Heart left ventricle (tissue), 16 donors: ENCODE data around the gene ATXN1. TPM values are rescaled to one million over a fixed set of nuclear protein-coding genes. Genes with fewer than 3 reads are reported as not detected.

ENCODE experiments used
- ATAC-seq, 4 donors: fragments of 200-7000 bp; cut with Tn5 transposase; one replicate each; pipeline ENCODE4 v1.9.1; 2020 to 2022; ENCODE audit warnings: moderate library complexity in 4 of 4, mild to moderate bottlenecking in 3 of 4, moderate number of reproducible peaks in 1 of 4
- DNase-seq, 5 donors: peaks; one replicate each; pipeline ENCODE4 v3.0.0-alpha.2; 2020
- H3K27ac ChIP-seq, 12 donors: fragments of 200-600 bp; sonication (generic) in 4 of 12; one replicate each; pipeline versions ENCODE4 v1.5.0 to v1.8.0; 2016 to 2022; ENCODE audit warnings: mild to moderate bottlenecking in 2 of 12
- H3K27me3 ChIP-seq, 9 donors: fragments of 200-600 bp; sonication (generic) in 2 of 9; one replicate each; pipeline versions ENCODE4 v1.5.1 to v1.8.0; 2016 to 2022; ENCODE audit warnings: mild to moderate bottlenecking in 3 of 9
- H3K36me3 ChIP-seq, 9 donors: fragments of 200-600 bp; sonication (generic) in 2 of 9; one replicate each; pipeline versions ENCODE4 v1.5.0 to v1.8.0; 2018 to 2022; ENCODE audit warnings: mild to moderate bottlenecking in 2 of 9
- H3K4me1 ChIP-seq, 12 donors: fragments of 200-600 bp; sonication (generic) in 4 of 12; one replicate each; pipeline versions ENCODE4 v1.5.0 to v1.8.0; 2016 to 2022; ENCODE audit warnings: mild to moderate bottlenecking in 3 of 12
- H3K4me3 ChIP-seq, 12 donors: fragments of 200-600 bp; sonication (generic) in 4 of 12; one replicate each; pipeline versions ENCODE4 v1.5.0 to v1.8.0; 2017 to 2022; ENCODE audit warnings: mild to moderate bottlenecking in 9 of 12, moderate library complexity in 4 of 12
- H3K9me3 ChIP-seq, 12 donors: fragments of 200-600 bp; sonication (generic) in 4 of 12; one replicate each; pipeline versions ENCODE4 v1.5.0 to v1.8.0; 2016 to 2022; ENCODE audit warnings: mild to moderate bottlenecking in 1 of 12
- POLR2A ChIP-seq, 2 donors: fragments of 450-650 bp; IDR thresholded peaks; one replicate each; pipeline ENCODE4 v1.6.1; 2017; ENCODE audit warnings: antibody characterized with exemption in 2 of 2, mild to moderate bottlenecking in 2 of 2, moderate library complexity in 2 of 2
- WGBS, 4 donors: extraction: QIAGEN DNeasy Blood & Tissue Kit in 2 of 4; methylation state at CpG; one replicate each; pipeline versions ENCODE4 v1.1.5 to v1.1.7; 2013 to 2018; 5-methylcytosine and 5-hydroxymethylcytosine counted together
- intact Hi-C, 10 donors: fragments of 100-400 bp; cut with DNase I; formaldehyde crosslinking; loops; one replicate each; pipeline versions ENCODE4 v1.11.1 to v1.14.2; 2022
- polyA plus RNA-seq, 2 donors: library from polyadenylated mRNA; stranded (reverse); fragments of 200-250 nt; gene quantifications; one replicate each; pipeline ENCODE4 v1.2.3, GENCODE V29; 2013
- total RNA-seq, 9 donors: library from RNA; depleted of rRNA in 2 of 9; stranded (reverse); fragments of >200 nt in 2 of 9; fragmentation: NEBNext Ultra II Directional in 3 of 9; extraction: Animal tissue kit (Norgen Biotek cat#: 25700) in 3 of 9; gene quantifications; one replicate each; pipeline versions ENCODE4 v1.1.0 to v1.2.4, GENCODE V29; 2016 to 2023
- TF ChIP-seq, protein P1 (sequence below), 12 donors: fragments of 200-600 bp; sonication (generic) in 4 of 12; IDR thresholded peaks; one replicate each; pipeline versions ENCODE4 v1.5.0 to v1.8.0; 2018 to 2022; ENCODE audit warnings: antibody characterized with exemption in 12 of 12, mild to moderate bottlenecking in 5 of 12
- donor health status: ischemic (EF 13 %, LVEDD 7.1; RV severe dilation, severe dysfunction).
- donor health status: healthy with polysubstance abuse.
- donor health status: DM: no; HTN: yes; CAD: no.
- donor health status: DM: no; HTN: no; CAD: no.
- donor health status: ischemic (EF 25% LVEDD 6.9; RV normal size, moderate dysfunction).
- donor health status: ischemic (EF 25% LVEDD 5.7; RV mildly dilated, moderate dysfunction).
- donor health status: healthy.
- donor health status: DM: yes; HTN: yes; CAD: no.
- donor health status: ischemic (EF 35%, LVEDD 5.7; RV mildly dilated, moderate dysfunction).
- donor health status: nonischemic (EF 11% LVEDD 7.7; RV severe dilation, severe dysfunction).
- donor health status: DM: yes; HTN: yes; CAD: no.
- donor health status: PGD.
- donor health status: ischemic (EF 29% LVEDD 5.4; RV normal size, mild dysfunction).
- donor health status: nonischemic (EF 23%, LVEDD 6.1; RV moderate dilation, normal function).

Gene ATXN1
- total and polyA plus RNA-seq, 11 donors: 8.7 to 51.8 (median 36.0) TPM

DNA sequence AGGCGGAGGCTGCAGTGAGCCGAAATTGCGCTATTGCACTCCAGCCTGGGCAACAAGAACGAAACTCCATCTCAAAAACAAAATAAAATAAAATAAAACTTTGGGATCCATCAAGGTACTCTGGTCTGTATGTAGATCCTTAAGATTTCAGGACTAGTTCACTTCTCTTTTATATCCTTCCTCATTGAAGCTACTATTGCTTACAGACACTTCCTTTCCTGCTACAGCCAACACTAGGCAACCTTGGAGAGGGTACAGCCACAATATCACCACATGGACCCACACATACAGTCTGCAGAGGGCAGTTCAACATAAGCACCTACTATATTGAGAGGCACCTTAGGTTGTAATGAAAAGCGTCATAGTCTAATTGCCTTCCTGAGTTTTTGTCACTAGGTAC lies 113.3 kb downstream of the ATXN1 start:
- DNase-seq: no peak
- H3K4me1 ChIP-seq: peaks cover 0 to 13% (median 0%) of the 10 kb centered on the region in 12 donors
- WGBS, 4 donors: 95 to 98% (median 97%) methylated on average over 5 of the region's 5 CpGs
- TF ChIP-seq, protein P1, sequence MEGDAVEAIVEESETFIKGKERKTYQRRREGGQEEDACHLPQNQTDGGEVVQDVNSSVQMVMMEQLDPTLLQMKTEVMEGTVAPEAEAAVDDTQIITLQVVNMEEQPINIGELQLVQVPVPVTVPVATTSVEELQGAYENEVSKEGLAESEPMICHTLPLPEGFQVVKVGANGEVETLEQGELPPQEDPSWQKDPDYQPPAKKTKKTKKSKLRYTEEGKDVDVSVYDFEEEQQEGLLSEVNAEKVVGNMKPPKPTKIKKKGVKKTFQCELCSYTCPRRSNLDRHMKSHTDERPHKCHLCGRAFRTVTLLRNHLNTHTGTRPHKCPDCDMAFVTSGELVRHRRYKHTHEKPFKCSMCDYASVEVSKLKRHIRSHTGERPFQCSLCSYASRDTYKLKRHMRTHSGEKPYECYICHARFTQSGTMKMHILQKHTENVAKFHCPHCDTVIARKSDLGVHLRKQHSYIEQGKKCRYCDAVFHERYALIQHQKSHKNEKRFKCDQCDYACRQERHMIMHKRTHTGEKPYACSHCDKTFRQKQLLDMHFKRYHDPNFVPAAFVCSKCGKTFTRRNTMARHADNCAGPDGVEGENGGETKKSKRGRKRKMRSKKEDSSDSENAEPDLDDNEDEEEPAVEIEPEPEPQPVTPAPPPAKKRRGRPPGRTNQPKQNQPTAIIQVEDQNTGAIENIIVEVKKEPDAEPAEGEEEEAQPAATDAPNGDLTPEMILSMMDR (IDR thresholded peaks at IDR 0.05): no peak
- no peak for TF ChIP-seq POLR2A (IDR thresholded peaks at IDR 0.05)
- no peaks in the 10 kb centered on the region for H3K9me3 ChIP-seq
- intact Hi-C loops: no loop called here
- no peak overlapping the region for H3K4me3 ChIP-seq
- H3K27me3 ChIP-seq: no peaks in the 10 kb centered on the region
- H3K36me3 ChIP-seq: peaks cover 0 to 36% (median 5%) of the 10 kb centered on the region in 9 donors
- H3K27ac ChIP-seq: no peak overlapping the region
- ATAC-seq: peak in 1 of 4 donors; percentile 33

DNA sequence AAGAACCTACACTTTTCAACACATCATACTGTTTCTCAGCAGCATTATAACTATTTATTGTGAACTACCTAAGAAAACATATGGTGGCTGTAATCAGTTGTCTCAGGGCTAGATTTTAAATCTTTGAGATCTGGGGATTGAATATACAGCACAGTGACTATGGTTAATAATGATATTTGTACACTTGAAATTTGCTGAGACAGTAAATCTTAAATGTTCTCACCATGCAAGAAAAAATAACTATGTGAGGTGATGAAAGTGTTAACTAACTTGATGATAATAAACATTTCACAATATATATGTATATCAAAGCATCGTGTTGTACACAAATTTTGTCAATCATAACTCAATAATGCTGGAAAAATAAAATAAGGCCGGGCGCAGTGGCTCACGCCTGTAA lies 113.8 kb downstream of the ATXN1 start:
- DNase-seq (no peak), ATAC-seq (no peak)
- H3K9me3 ChIP-seq: no peaks in the 10 kb centered on the region
- H3K27me3 ChIP-seq: no peaks in the 10 kb centered on the region
- 90 to 95% (median 93%) methylated on average over 4 of the region's 4 CpGs for WGBS, 4 donors
- H3K36me3 ChIP-seq: peaks cover 0 to 32% (median 5%) of the 10 kb centered on the region in 9 donors
- peaks cover 0 to 8% (median 0%) of the 10 kb centered on the region in 12 donors for H3K4me1 ChIP-seq
- no peak overlapping the region for H3K27ac ChIP-seq
- intact Hi-C loops: no loop called here
- H3K4me3 ChIP-seq: no peak overlapping the region
- TF ChIP-seq, protein P1 (IDR thresholded peaks at IDR 0.05): no peak
- no peak for TF ChIP-seq POLR2A (IDR thresholded peaks at IDR 0.05)

DNA sequence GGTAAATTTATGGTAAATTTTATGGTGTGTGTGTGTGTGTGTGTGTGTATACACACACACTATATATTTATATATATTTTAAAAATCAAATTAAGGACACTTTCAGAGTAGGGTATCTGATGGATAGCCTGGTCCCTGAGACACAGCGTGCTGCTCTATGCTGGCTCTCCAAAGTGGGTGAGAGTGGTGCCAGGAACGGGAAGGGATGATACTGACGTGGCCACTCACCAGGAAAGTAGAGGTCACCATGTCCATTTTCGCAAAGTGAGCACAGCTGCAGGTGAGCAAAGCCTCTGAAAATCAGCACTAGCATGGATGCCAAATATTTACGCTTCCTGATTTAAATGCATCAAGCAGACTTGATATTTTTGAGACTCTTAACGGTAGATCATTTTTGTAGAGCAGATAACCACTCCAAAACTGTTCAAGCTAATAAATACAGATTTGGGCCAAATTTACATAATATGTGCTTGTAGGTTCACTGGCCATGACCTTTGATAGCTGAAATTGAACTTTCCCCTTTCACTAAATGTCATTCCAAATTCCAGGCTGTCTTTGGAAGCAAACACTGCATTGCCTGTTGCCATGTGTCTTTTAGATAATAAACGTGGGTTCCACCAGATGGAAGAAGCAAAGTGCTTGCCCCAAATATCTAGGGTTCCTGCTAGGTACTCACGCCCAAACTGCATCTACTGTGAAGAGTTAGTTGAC lies 116.6 kb downstream of the ATXN1 start:
- no peak overlapping the region for H3K27ac ChIP-seq
- DNase-seq (no peak), ATAC-seq (peak in 1 of 4 donors; percentile 22)
- H3K9me3 ChIP-seq: peaks cover 0 to 10% (median 0%) of the 10 kb centered on the region in 12 donors
- H3K27me3 ChIP-seq: no peaks in the 10 kb centered on the region
- H3K4me1 ChIP-seq: no peaks in the 10 kb centered on the region
- peaks cover 0 to 17% (median 5%) of the 10 kb centered on the region in 9 donors for H3K36me3 ChIP-seq
- 82 to 89% (median 85%) methylated on average over 8 of the region's 8 CpGs for WGBS, 4 donors
- intact Hi-C loops: no loop called here
- TF ChIP-seq POLR2A (IDR thresholded peaks at IDR 0.05): no peak
- TF ChIP-seq, protein P1 (IDR thresholded peaks at IDR 0.05): no peak
- H3K4me3 ChIP-seq: no peak overlapping the region

DNA sequence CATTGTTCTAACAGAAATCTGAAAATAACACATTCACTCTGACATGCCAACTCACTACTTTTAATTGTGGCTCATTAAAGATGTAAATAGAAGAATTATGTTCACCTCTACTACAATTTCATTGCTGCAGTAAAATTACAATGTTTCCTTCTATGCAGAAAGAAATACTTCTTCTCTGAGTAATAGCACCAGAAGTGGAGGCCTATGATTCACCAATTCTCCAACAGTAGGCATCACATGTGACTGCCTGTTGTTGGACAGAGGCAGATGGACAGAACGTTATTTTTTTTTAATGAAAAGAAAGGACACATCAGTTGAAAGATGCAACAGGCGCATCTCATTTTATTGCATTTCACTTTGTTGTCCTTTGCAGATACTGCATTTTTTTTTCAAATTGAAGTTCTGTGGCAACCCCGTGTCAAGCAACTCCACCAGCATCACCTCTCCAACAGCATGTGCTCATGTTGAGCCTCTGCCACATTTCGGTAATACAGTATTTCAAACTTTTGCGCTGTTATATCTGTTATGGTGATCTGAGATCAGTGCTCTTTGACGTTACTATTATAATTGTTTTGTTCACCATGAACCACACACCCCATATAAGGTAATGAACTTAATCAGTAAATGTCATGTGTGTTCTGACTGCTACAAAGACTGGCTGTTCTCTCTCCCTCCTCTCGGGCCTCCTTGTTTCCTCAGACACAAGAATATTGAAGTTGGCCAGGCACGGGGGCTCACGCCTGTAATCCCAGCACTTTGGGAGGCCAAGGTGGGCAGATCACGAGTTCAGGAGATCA lies 121.4 kb downstream of the ATXN1 start:
- DNase-seq: no peak
- peaks cover 0 to 12% (median 0%) of the 10 kb centered on the region in 12 donors for H3K4me1 ChIP-seq
- intact Hi-C loops: no loop called here
- H3K27ac ChIP-seq: no peak overlapping the region
- peaks cover 0 to 12% (median 5%) of the 10 kb centered on the region in 9 donors for H3K36me3 ChIP-seq
- no peak for TF ChIP-seq POLR2A (IDR thresholded peaks at IDR 0.05)
- TF ChIP-seq, protein P1 (IDR thresholded peaks at IDR 0.05): no peak
- no peak for ATAC-seq
- H3K9me3 ChIP-seq: peaks cover 0 to 10% (median 0%) of the 10 kb centered on the region in 12 donors
- no peak overlapping the region for H3K4me3 ChIP-seq
- H3K27me3 ChIP-seq: no peaks in the 10 kb centered on the region
- 90 to 94% (median 91%) methylated on average over 10 of the region's 10 CpGs for WGBS, 4 donors
